HG03565 (cell line): ENCODE results near the gene ZC3H14.

Experiments used
- ATAC-seq: cut with Tn5 transposase; IDR thresholded peaks from one replicate; pipeline ENCODE4 v1.9.1; 2021; ENCODE audit warnings: mild to moderate bottlenecking, moderate library complexity; ENCODE audit not compliant: unreplicated experiment

The ZC3H14 gene

GRCh38 chr14:88599761-88600439 lies 37.1 kb downstream of the ZC3H14 start:
- peak; percentile 92 for ATAC-seq

GRCh38 chr14:88604212-88604611 lies 41.4 kb downstream of the ZC3H14 start:
- ATAC-seq = no peak

GRCh38 chr14:88605594-88605993 lies 42.8 kb downstream of the ZC3H14 start:
- ATAC-seq = no peak

GRCh38 chr14:88607829-88608228 lies 45.0 kb downstream of the ZC3H14 start:
- no peak for ATAC-seq

- no peak for ATAC-seq
Observed at GRCh38 chr14:88611878-88612277, 49.0 kb downstream of the ZC3H14 start.

- no peak for ATAC-seq
Observed at GRCh38 chr14:88612981-88613380, 50.1 kb downstream of the ZC3H14 start.

GRCh38 chr14:88613552-88614010 lies 50.7 kb downstream of the ZC3H14 start:
- ATAC-seq = peak; percentile 37

GRCh38 chr14:88614218-88614907 lies 51.5 kb downstream of the ZC3H14 start:
- ATAC-seq = peak; percentile 46

GRCh38 chr14:88616697-88617096 lies 53.9 kb downstream of the ZC3H14 start:
- no peak for ATAC-seq

GRCh38 chr14:88617479-88617878 lies 54.6 kb downstream of the ZC3H14 start:
- no peak for ATAC-seq

GRCh38 chr14:88618476-88618875 lies 55.6 kb downstream of the ZC3H14 start:
- no peak for ATAC-seq

- ATAC-seq = no peak
Observed at GRCh38 chr14:88621100-88621499, 58.3 kb downstream of the ZC3H14 start.

GRCh38 chr14:88625671-88626070 lies 62.8 kb downstream of the ZC3H14 start:
- no peak for ATAC-seq

- no peak for ATAC-seq
Observed at GRCh38 chr14:88628033-88628432, 65.2 kb downstream of the ZC3H14 start.

- ATAC-seq = no peak
Observed at GRCh38 chr14:88628462-88628861, 65.6 kb downstream of the ZC3H14 start.

GRCh38 chr14:88630565-88630964 lies 67.7 kb downstream of the ZC3H14 start:
- ATAC-seq = no peak

GRCh38 chr14:88631091-88631490 lies 68.3 kb downstream of the ZC3H14 start:
- ATAC-seq = no peak

GRCh38 chr14:88632512-88632911 lies 69.7 kb downstream of the ZC3H14 start:
- no peak for ATAC-seq

GRCh38 chr14:88639221-88639620 lies 76.4 kb downstream of the ZC3H14 start:
- ATAC-seq = no peak

- ATAC-seq = no peak
Observed at GRCh38 chr14:88660056-88660455, 97.2 kb downstream of the ZC3H14 start.

- ATAC-seq = peak; percentile 70
Observed at GRCh38 chr14:88667555-88668273, 104.9 kb downstream of the ZC3H14 start.
